ENCODE results near the gene CALR.

GRCh38 chr19:12987781-12988180, 49.4 kb downstream of the CALR start:
- TF ChIP-seq ZNF274 (IDR thresholded peaks at IDR 0.05; ENCODE audit: borderline replicate concordance, low read depth, low read length) (no peak), YY1 (IDR thresholded peaks at IDR 0.05; ENCODE audit: borderline replicate concordance in 1 of 3, control insufficient read depth in 1 of 3, extremely low read depth in 1 of 3, insufficient read depth in 3 of 3, insufficient read length in 1 of 3, insufficient replicate concordance in 2 of 3, low read depth in 1 of 3, low read length in 2 of 3) (no peak), ZNF224 (CRISPR knock-in tag; IDR thresholded peaks at IDR 0.05) (no peak), ETV6 (IDR thresholded peaks at IDR 0.05; ENCODE audit: borderline replicate concordance in 1 of 2, low read depth in 2 of 2, low read length in 1 of 2) (no peak), ETV6 (CRISPR knock-in tag; IDR thresholded peaks at IDR 0.05; ENCODE audit: borderline replicate concordance) (no peak), POU5F1 (IDR thresholded peaks at IDR 0.05; ENCODE audit: borderline replicate concordance, low read depth, low read length, partially characterized antibody) (no peak), SETDB1 (IDR thresholded peaks at IDR 0.05; ENCODE audit: low read length) (no peak), EZH2 (IDR thresholded peaks at IDR 0.05; ENCODE audit: borderline replicate concordance, low read depth, low read length) (no peak), BDP1 (IDR thresholded peaks at IDR 0.05; ENCODE audit: insufficient read depth, insufficient read length) (no peak), ZNF561 (CRISPR knock-in tag; conservative IDR thresholded peaks at IDR 0.05) (no peak), ZNF175 (CRISPR knock-in tag; IDR thresholded peaks at IDR 0.05; ENCODE audit: low read depth) (no peak), MXI1 (IDR thresholded peaks at IDR 0.05; ENCODE audit: low read depth, low read length) (no peak), MAX (CRISPR knock-in tag; IDR thresholded peaks at IDR 0.05) (no peak)
